HG02759 (cell line): ENCODE results near the gene RIC8A.

Experiments
- ATAC-seq: cut with Tn5 transposase; IDR thresholded peaks from one replicate; pipeline ENCODE4 v1.9.1; 2021; ENCODE audit warnings: mild to moderate bottlenecking, moderate library complexity; ENCODE audit not compliant: unreplicated experiment

Gene RIC8A

DNA sequence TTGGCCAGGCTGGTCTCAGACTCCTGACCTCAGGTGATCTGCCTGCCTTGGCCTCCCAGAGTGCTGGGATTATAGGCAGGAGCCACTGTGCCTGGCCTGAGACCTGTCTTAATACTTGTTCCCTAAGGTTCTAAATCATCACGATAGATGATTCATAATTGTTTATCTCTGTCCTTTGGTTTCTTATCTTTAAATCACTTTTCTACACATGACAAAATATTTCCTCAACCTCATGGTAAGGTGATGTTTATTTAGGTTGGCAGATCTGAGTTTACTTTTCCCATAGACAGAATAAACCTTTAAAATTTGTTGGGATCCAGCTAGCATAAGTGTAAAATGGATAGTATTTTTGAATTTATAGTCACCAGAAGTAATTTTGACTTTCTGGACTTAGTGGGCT is 32.8 kb downstream of the RIC8A start:
- no peak for ATAC-seq

DNA sequence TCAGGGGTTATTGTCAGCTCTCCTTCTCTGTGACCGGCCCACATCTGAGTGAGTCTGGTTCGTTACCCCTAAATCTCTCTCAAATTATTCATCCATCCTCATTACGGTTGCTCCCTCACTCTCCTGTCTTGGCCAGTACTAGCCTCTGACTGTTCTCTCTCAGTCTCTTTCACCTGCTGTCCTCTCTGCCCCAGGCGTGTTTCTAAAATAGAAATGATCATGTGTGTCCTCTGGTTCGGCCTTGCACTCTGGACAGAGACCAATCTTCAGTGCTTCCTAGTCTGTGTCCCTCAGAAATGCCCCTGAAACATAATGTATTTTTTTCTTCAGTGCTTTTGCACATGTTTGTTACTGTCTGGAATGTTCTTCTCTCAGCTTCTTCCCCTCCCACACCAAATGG is 34.1 kb downstream of the RIC8A start:
- no peak for ATAC-seq

DNA sequence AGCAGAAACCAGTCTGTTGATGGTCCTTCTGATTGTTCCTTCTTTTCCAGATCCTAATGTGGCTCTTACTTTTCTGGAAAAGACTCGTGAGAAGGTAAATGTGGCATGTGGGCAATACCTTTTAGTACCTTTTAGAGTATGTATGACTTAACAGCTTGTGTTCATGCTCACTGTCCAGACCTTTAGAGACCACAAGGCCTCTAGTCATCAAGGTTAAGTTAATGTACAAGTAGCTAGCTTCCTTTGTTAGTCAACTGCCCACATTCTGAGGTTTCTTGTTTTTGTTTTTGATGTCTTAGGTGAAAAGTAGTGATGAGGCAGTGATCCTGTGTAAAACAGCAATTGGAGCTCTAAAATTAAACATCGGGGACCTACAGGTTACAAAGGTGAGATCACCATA is 36.9 kb downstream of the RIC8A start:
- no peak for ATAC-seq

DNA sequence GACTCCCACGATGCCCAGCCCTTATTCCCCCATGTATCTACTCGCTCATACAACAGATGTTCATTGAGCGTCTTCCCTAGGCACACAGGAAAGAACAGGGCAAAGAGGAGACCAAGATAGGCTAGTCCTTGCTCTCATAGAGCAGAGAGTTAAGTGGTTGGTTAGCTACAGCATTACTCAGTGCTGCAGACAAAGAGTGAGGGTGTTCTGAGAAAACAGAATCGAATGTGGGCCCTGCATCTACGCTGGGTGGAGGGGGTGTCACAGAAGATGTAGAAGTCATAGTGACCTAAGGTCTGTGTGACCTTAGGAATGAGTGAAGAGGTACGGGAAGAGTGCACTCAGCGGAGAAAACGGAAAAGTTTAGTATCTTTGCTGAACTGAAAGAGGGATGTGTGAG is 41.6 kb downstream of the RIC8A start:
- no peak for ATAC-seq

DNA sequence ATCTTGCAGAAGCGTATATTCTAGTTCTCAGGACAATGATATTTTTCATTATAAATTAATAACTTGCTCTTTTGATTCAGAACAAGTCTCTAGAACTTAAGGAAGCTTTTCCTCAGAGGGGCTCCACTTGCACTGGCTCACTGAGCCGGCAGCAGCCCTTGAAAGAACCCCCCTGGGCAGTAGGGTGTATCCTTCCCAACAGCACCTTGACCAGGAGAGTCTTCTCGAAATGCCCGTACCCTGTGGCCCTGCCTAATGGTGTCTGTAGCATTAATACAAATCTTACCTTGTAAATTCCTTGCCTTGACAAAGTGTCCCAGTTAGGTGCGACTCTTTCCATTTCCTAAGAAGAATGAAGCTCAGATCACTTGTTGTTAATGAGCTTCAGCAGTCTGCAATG is 42.8 kb downstream of the RIC8A start:
- no peak for ATAC-seq

DNA sequence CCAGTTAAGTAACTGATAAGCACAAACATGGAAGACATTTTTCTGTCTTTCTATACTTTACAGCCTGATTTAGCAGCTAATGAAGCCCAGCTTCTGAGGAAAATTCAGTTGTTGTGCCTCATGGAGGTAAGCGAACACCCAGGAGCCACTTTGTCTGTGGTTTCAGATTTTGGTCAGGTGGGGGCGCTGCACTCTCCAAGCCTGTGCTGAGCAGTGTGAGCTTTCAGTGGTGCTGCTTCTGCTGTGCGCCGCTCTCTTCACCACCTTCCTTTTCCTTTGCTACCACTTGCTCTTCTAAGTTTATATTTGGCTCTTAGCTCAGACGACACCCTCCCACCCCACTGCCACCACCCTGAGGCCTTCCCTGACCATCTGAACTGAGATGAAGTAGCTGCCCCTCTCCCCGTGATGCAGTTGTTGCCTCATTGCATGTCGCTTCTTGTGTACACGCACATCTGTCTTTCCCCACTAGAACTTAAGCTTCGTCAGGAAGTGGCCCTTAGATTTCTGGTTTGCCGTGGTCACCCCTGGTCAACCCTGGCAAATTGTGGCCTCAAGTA is 43.3 kb downstream of the RIC8A start:
- ATAC-seq, result no peak

DNA sequence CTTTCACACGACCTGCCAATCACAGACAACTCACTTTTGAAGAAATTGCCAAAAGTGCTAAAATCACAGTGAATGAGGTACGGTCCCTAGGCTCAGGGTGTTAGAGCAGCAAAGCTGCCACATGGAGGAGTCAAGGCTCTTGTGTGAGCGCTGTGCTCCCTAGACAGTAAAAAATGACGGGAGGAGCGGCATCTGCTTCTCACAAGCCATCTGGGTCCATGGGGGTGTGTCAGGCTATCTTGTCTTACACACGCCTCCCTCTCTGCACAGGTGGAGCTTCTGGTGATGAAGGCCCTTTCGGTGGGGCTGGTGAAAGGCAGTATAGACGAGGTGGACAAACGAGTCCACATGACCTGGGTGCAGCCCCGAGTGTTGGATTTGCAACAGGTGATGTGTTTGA is 44.0 kb downstream of the RIC8A start:
- ATAC-seq, result no peak

DNA sequence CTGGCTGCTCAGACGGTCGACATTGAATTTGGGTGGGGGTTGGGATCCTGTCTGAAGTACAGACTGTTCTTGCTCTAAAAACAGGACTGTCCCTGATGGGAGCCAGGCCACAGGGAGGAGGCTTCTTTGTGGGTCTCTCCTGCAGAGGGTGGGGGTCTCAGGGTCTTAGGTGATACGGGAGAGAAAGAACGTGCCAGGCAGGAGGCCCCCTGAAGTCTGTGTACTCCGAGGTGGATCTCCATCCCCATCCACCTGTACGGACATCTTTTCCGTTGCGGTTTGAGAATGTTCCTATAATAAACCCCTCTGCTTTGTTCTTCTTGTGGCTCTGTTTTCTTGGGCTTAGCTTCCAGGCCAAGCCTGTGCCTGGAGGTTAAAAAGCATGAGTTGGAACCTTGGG is 45.2 kb downstream of the RIC8A start:
- ATAC-seq, result no peak

DNA sequence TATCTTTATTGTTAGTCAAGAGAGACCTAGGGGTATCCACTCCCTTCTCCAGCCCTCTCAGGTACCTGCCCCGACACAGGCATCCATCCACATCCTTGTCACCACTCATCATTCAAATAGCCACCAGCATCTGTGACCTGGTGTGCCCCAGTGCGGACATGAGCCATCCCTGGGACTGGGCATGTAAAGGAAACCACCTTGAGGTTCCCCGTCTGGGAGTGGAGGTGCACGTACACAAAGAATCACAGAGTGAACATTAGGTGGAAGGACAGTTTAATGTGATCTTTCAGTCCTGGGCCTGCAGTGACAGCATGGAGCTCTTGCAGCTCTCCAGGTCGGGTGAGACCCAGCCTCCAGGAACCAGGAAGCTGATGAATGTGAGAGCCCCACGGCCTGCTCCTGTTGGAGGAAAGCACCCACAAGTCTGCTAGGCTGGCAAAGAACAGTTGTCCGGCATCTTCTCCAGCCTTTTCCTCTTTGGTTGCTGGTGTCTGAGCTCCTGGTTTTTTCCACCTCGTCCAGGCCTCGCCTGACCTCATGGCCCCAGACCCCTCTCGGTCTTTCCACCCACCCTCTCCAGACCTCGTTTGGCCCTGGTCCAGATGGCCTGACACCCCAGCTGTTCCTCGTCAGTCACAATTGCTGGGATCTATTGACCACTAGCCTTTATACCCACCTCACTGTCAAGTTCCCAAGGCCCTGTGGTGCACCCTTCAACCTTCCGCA is 45.8 kb downstream of the RIC8A start:
- no peak for ATAC-seq

DNA sequence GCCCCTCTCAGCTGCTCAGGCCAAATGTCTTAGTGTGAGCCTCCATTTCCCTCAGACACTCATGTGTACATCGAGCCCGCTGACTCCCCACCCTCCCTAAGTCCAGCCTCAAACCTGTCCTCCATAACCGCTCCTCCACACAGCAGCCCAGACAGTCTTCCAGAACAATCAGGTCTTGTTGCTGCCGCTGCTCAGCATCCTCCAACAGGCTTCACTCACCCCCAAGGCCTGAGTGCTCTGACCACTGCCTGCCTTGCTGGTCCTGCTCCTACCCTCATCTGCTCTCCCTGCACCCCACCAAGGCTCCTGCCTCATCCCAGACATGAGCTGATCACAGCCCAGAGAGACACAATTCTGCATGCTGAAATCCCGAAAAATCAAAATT is 46.4 kb downstream of the RIC8A start:
- ATAC-seq, result no peak

DNA sequence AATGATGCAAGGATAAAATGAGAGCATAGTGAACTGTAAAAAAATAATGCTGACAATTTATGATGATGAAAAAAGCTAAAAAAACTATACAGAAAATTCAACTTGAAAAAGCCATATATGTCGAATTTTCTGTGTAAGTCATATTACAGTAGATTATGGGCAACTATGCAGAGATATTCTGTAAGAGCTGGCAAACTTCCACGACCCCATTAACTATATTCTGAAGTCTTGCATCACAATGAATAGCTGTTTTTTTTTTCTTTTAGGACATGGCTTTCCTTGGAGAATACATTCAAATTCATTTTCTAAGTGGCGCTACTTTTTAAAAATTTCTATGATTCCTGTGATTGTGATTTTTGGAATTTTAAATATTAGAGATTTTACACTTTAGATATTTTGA is 47.7 kb downstream of the RIC8A start:
- ATAC-seq, result no peak

DNA sequence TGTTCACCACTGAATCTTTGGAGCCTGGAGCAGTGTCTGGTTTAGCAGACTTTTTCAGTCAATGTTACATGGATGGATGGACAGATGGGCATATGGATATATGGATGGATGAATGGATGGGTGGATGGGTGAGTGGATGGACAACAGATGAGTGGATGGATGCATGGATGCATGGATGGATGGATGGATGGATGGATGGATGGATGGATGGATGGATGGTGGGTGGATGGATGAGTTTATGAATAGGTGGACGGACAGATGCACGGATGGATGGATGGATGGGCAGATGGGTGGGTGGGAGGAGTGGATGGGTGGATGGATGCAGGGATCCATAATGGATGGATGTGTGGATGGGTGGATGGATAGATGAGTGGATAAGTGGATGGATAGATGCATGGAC is 48.3 kb downstream of the RIC8A start:
- ATAC-seq, result no peak

DNA sequence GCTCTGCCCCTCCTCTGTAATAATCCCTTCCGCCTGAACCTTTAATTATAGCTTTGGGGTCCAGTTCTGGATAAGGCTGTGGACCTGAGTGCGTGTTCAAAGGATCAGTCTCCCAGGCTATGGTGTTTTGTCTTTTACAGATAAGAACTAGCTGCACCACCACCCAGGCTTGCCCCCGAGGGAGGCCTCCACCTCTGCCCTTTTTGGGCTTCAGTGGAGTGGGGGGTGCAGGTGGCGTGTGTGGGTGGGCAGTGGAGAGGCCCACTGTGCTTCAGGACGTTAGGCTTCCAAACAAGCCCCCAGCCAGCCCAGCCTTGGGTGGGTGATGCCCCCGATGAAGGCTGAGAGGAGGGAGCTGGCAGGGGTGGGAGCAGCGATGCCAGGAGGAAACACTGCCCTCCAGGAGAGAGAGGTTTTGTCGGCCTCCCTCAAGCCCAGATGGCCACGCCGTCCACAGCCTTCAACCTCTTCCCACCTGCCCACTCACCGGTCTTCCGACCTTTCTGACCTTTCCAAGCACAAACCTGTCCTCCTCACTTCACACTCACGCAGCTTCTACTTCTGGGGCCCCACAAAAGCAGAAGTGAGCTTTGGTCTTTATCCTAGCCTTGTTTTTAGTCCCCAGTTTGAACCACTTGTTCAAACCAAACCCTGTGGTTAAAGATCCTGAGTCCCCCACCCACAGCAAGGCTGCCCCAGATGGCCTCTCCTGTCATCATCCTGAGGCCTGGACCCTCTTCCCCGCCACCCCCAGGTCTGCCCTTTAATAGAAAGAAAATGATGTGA is 49.6 kb downstream of the RIC8A start:
- no peak for ATAC-seq

DNA sequence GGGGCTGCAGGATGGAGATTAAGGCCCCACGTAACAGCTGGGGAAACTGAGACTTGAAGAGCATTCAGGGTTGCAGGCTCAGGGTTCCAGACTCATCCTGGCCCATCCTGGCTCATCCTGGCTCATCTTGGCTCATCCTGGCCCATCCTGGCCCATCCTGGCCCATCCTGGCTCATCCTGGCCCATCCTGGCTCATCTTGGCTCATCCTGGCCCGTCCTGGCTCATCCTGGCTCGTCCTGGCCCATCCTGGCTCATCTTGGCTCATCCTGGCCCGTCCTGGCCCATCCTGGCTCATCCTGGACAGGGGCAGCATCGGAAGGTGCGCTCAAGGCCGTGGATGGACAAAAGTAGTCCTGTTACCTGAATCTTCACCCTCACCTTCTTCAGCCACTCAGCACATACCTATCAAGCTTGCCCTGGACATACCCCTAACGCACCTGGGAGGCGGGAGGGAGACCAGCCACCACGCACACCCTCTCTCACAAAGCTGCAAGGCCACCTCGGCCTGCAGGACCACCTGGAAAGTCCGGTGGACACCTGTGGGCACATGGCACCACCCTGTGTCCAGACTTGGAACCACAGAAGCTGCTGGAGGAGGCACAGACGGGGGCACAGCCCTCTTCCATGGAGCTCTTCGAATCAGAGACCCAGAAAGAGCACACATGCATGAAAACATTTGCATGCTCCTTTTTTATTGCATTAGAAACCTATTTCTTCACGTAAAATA is 50.4 kb downstream of the RIC8A start:
- ATAC-seq, result no peak

DNA sequence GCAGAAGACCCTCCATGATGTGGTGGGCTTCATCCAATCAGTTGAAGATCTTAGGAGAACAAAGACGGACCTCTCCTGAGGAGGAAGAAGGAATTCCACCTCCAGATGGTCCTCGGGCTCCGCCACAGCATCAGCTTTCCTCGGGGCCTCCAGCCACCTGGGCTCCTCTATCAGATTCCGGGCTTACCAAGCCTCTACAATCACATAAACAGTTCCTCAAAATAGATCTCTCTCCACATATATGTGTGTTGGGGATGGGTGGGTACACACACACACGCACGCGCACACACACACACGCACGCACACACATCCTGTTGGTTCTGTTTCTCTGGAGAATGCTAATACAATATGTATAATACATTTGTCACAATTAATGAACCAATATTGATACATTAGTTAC is 51.9 kb downstream of the RIC8A start:
- no peak for ATAC-seq

DNA sequence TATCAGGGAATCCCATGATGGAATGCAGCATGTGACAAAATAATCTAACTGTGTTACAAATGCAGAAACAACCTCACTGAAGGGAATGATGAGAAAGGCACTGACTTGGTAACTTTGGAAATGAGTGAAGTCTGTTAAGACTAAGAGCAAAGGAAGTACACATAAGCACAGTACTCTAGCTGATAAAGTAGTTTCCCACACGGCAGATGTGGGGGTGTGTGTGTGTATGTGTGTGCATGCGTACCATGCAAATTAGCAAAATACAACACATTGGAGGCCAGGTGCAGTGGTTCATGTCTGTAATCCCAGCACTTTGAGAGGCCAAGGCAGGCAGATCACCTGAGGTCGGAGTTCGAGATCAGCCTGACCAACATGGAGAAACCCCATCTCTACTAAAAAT is 54.1 kb downstream of the RIC8A start:
- ATAC-seq, result no peak
